ENCODE measurements around the gene TGFBR3.

DNA sequence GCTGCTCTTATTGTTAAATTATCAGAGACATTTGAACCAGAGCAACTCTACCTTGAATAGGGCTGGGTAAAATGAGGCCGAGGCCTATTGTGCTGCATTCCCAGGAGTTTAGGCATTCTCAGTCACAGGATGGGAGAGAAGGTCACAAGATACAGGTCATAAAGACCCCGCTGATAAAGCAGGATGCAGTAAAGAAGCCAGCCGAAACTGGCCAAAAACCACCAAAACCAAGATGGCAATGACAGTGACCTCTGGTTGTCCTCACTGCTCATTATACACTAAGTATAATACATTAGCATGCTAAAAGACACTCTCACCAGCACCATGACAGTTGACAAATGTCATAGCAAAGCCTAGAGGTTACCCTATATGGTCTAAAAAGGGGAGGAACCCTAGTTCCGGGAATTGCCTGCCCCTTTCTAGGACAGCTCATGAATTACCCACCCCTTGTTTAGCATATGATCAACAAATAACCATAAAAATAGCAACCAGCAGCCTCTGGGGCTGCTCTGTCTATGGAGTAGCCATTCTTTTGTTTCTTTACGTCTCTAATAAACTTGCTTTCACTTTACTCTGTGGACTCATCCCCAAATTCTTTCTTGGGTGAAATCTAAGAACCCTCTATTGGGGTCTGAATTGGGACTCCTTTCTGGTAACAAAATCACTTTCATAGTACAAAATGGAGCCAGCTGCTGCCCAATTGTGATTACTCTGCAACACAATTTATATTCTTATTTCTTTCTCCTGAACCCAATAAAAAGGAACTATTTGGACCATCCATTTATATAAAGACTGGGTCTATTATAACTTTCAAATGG, 179.6 kb downstream of the TGFBR3 start:
- TF ChIP-seq EZH2phosphoT487 (IDR thresholded peaks at IDR 0.05; ENCODE audit: insufficient read depth, low read depth) (no peak), EZH2 (IDR thresholded peaks at IDR 0.05; ENCODE audit: insufficient read depth, poor library complexity, severe bottlenecking) (no peak)

Data from GM23248 (cell line).